HepG2 (cell line): Measurements from ENCODE around the gene EHD1. TPM values are rescaled to one million over a fixed set of nuclear protein-coding genes. Genes with fewer than 3 reads are reported as not detected.

ENCODE experiments used
- ADNP ChIP-seq: sonication (generic); formaldehyde crosslinking; IDR thresholded peaks from 2 replicates; pipeline ENCODE4 v1.4.0; 2020; ENCODE audit warnings: missing genetic modification reagents
- ATF7 ChIP-seq, 2 experiments: fragments of 450-650 bp in 1 of 2; sonication (generic) in 1 of 2; formaldehyde crosslinking in 1 of 2; IDR thresholded peaks; 2 replicates each; pipeline versions ENCODE4 v1.4.0 to v1.6.1; 2016 to 2020; ENCODE audit warnings: antibody characterized with exemption in 1 of 2, mild to moderate bottlenecking in 1 of 2, missing genetic modification reagents in 1 of 2
- ATM ChIP-seq: fragments of 450-650 bp; IDR thresholded peaks from 2 replicates; pipeline ENCODE4 v1.7.1; 2017; ENCODE audit warnings: mild to moderate bottlenecking, borderline replicate concordance
- HNRNPL ChIP-seq: fragments of 200-400 bp; formaldehyde crosslinking; IDR thresholded peaks from 2 replicates; pipeline ENCODE4 v1.6.1; 2017; ENCODE audit warnings: mild to moderate bottlenecking, low read depth, low read length
- KDM2A ChIP-seq: sonication (generic); formaldehyde crosslinking; IDR thresholded peaks from 2 replicates; pipeline ENCODE4 v1.4.0; 2020; ENCODE audit warnings: low read depth, missing genetic modification reagents, borderline replicate concordance
- NCOA1 ChIP-seq: sonication (generic); formaldehyde crosslinking; IDR thresholded peaks from 2 replicates; pipeline ENCODE4 v1.9.0; 2021; ENCODE audit warnings: missing genetic modification reagents
- NR1H2 ChIP-seq: sonication (generic); formaldehyde crosslinking; IDR thresholded peaks from 2 replicates; pipeline ENCODE4 v1.8.1; 2022; ENCODE audit warnings: low read depth, missing genetic modification reagents, borderline replicate concordance
- NR2C2 ChIP-seq: sonication (generic); formaldehyde crosslinking; IDR thresholded peaks from 2 replicates; pipeline ENCODE4 v1.4.0; 2020; ENCODE audit warnings: missing genetic modification reagents, mild to moderate bottlenecking, moderate library complexity, borderline replicate concordance
- POLR2A ChIP-seq, 2 experiments: IDR thresholded peaks; 2 replicates each; pipeline ENCODE4 v1.6.1; 2011; ENCODE audit warnings: low read depth in 2 of 2, low read length in 2 of 2, mild to moderate bottlenecking in 1 of 2, moderate library complexity in 1 of 2; ENCODE audit not compliant: insufficient read depth in 1 of 2
- PPARG ChIP-seq: conservative IDR thresholded peaks from 2 replicates; pipeline ENCODE4 v1.6.1; 2016; ENCODE audit warnings: missing biosample characterization, missing genetic modification reagents
- RARG ChIP-seq: sonication (generic); formaldehyde crosslinking; IDR thresholded peaks from 2 replicates; pipeline ENCODE4 v1.4.0; 2020; ENCODE audit warnings: low read depth, mild to moderate bottlenecking, missing genetic modification reagents
- SP1 ChIP-seq, 2 experiments: fragments of 450-650 bp in 1 of 2; sonication (generic) in 1 of 2; formaldehyde crosslinking in 1 of 2; IDR thresholded peaks; 2 replicates each; pipeline versions ENCODE4 v1.4.0 to v1.6.1; 2016 to 2020; ENCODE audit warnings: missing genetic modification reagents in 1 of 2
- ZFP36L1 ChIP-seq: sonication (generic); formaldehyde crosslinking; IDR thresholded peaks from 2 replicates; pipeline ENCODE4 v1.8.0; 2022; ENCODE audit warnings: mild to moderate bottlenecking, missing genetic modification reagents, moderate library complexity
- ZMYM2 ChIP-seq: sonication (generic); formaldehyde crosslinking; IDR thresholded peaks from 2 replicates; pipeline ENCODE4 v1.8.0; 2022; ENCODE audit warnings: mild to moderate bottlenecking, missing genetic modification reagents
- ZMYM3 ChIP-seq: sonication (generic); formaldehyde crosslinking; IDR thresholded peaks from 2 replicates; pipeline ENCODE4 v1.5.1; 2020; ENCODE audit warnings: mild to moderate bottlenecking, missing genetic modification reagents
- ZNF138 ChIP-seq: sonication (generic); formaldehyde crosslinking; IDR thresholded peaks from 2 replicates; pipeline ENCODE4 v1.5.0; 2020; ENCODE audit warnings: mild to moderate bottlenecking, low read depth, missing genetic modification reagents
- ZNF512B ChIP-seq: sonication (generic); formaldehyde crosslinking; IDR thresholded peaks from 2 replicates; pipeline ENCODE4 v1.5.1; 2020; ENCODE audit warnings: missing genetic modification reagents, mild to moderate bottlenecking, borderline replicate concordance
- polyA plus RNA-seq, 8 experiments: library from polyadenylated mRNA; depleted of rRNA in 3 of 8; stranded (reverse) in 7 of 8; unstranded in 1 of 8; fragments of >200 nt; fragmentation: Illumina TruSeq in 4 of 8; extraction: Trizol in 4 of 8; gene quantifications; 2 replicates each; pipeline versions ENCODE4 v1.2.1 to v1.2.3, GENCODE V29; 2011 to 2016; ENCODE audit warnings: low read depth in 4 of 8, missing spikeins in 1 of 8, mixed read lengths in 1 of 8; ENCODE audit not compliant: insufficient read depth in 1 of 8
- total RNA-seq, 5 experiments: library from RNA; depleted of rRNA; stranded (reverse); fragments of >200 nt; fragmentation: Illumina TruSeq; extraction: Trizol; gene quantifications; 2 replicates each; pipeline ENCODE4 v1.2.3, GENCODE V29; 2016; ENCODE audit warnings: low read depth in 1 of 5
- TF ChIP-seq, protein P1 (sequence below): sonication (generic); formaldehyde crosslinking; conservative IDR thresholded peaks from 2 replicates; pipeline ENCODE4 v1.4.0; 2020; ENCODE audit warnings: missing genetic modification reagents
- TF ChIP-seq, protein P2 (sequence below): sonication (generic); formaldehyde crosslinking; IDR thresholded peaks from 2 replicates; pipeline ENCODE4 v1.4.0; 2020; ENCODE audit warnings: missing genetic modification reagents, borderline replicate concordance
- TF ChIP-seq, protein P3 (sequence below): sonication (generic); formaldehyde crosslinking; IDR thresholded peaks from 2 replicates; pipeline ENCODE4 v1.4.0; 2020; ENCODE audit warnings: missing genetic modification reagents

EHD1 gene
- total and polyA plus RNA-seq, 2 of the 13 experiments (the other 11 are each of a cell fraction or from before 2014, with no cell fraction given), result 23.6 to 26.6 TPM

DNA sequence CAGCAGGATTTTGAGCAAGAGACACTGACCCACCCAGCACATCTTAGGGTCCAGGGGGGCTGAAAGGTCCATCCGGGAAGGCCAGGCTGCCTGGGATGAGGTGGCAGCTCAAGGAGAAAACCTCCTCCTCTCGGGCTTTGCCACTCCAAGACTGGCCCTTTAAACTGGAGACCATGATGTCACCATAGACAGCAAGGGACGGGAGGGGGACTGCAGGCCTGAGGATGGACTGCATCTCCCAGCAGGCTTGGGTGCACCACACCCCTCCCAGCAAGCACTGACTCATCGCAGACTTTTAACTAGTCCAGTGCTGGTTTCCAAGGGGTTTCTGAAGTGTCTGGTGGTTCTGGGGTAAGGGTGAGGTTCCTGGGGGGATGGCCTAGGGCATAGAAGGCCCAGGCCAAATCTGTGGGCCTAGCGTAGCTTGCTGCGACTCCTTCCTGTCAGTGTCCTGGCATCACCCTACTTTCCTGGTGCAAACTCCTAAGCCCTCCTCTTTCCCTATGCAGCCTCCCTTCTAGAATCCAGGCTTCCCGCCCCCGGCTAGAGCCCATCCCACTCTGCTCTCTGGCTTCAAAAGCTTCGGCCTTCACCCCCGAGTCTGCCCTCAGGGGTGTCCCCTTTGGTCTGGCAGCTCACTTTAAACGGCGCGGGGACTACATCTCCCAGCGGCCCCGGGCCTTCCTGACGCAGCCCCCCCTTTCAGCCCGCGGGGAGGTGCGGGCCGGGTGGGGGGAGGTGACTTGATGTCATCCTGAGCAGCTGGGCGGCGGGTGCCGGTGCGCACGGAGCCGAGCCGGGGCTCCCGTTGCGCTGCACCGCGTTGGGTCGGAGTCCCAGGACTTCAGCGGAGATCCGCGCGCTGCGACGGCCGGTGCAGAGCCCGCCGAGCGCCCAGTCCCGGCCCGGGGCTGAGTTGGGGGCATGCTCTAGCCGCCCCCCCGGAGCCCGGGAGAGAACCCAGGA lies 45.8 kb upstream of the EHD1 start, which contains the start of gene PPP2R5B (continued):
- TF ChIP-seq ZNF512B (no peak), ZMYM2 (no peak), ZNF138 (CRISPR knock-in tag) (no peak), RARG (CRISPR knock-in tag) (no peak), ADNP (CRISPR knock-in tag) (no peak), NCOA1 (no peak), ZFP36L1 (no peak), HNRNPL (no peak), POLR2A (IDR thresholded peaks at IDR 0.05; ENCODE audit: insufficient read depth in 1 of 2, low read depth in 2 of 2, low read length in 2 of 2) (peak in 1 of 2 experiments; percentile 50; a peak in 1 of 4 replicates), ATM (no peak), KDM2A (CRISPR knock-in tag) (peak; percentile 82), ATF7 (IDR thresholded peaks at IDR 0.05) (peak; percentile 87), ATF7 (CRISPR knock-in tag; IDR thresholded peaks at IDR 0.05) (peak; percentile 95), SP1 (IDR thresholded peaks at IDR 0.05) (no peak), SP1 (CRISPR knock-in tag; IDR thresholded peaks at IDR 0.05) (peak; percentile 74), PPARG (CRISPR knock-in tag) (peak; percentile 15; the same call in 1 of the 2 replicates), NR2C2 (peak; percentile 79), ZMYM3 (CRISPR knock-in tag) (peak; percentile 30; the same call in 1 of the 2 replicates), NR1H2 (no peak)
- TF ChIP-seq, protein P1, sequence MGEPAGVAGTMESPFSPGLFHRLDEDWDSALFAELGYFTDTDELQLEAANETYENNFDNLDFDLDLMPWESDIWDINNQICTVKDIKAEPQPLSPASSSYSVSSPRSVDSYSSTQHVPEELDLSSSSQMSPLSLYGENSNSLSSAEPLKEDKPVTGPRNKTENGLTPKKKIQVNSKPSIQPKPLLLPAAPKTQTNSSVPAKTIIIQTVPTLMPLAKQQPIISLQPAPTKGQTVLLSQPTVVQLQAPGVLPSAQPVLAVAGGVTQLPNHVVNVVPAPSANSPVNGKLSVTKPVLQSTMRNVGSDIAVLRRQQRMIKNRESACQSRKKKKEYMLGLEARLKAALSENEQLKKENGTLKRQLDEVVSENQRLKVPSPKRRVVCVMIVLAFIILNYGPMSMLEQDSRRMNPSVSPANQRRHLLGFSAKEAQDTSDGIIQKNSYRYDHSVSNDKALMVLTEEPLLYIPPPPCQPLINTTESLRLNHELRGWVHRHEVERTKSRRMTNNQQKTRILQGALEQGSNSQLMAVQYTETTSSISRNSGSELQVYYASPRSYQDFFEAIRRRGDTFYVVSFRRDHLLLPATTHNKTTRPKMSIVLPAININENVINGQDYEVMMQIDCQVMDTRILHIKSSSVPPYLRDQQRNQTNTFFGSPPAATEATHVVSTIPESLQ, result 0 out of 2 replicates have a peak, but pooled peaks have one; percentile 35
- TF ChIP-seq, protein P2, sequence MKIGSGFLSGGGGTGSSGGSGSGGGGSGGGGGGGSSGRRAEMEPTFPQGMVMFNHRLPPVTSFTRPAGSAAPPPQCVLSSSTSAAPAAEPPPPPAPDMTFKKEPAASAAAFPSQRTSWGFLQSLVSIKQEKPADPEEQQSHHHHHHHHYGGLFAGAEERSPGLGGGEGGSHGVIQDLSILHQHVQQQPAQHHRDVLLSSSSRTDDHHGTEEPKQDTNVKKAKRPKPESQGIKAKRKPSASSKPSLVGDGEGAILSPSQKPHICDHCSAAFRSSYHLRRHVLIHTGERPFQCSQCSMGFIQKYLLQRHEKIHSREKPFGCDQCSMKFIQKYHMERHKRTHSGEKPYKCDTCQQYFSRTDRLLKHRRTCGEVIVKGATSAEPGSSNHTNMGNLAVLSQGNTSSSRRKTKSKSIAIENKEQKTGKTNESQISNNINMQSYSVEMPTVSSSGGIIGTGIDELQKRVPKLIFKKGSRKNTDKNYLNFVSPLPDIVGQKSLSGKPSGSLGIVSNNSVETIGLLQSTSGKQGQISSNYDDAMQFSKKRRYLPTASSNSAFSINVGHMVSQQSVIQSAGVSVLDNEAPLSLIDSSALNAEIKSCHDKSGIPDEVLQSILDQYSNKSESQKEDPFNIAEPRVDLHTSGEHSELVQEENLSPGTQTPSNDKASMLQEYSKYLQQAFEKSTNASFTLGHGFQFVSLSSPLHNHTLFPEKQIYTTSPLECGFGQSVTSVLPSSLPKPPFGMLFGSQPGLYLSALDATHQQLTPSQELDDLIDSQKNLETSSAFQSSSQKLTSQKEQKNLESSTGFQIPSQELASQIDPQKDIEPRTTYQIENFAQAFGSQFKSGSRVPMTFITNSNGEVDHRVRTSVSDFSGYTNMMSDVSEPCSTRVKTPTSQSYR (CRISPR knock-in tag), result peak; percentile 95
- TF ChIP-seq, protein P3, sequence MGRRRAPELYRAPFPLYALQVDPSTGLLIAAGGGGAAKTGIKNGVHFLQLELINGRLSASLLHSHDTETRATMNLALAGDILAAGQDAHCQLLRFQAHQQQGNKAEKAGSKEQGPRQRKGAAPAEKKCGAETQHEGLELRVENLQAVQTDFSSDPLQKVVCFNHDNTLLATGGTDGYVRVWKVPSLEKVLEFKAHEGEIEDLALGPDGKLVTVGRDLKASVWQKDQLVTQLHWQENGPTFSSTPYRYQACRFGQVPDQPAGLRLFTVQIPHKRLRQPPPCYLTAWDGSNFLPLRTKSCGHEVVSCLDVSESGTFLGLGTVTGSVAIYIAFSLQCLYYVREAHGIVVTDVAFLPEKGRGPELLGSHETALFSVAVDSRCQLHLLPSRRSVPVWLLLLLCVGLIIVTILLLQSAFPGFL, result no peak
